Astrocyte (in vitro differentiated cells and primary cell): ENCODE results near the gene SUGCT.

Experiments used
- CTCF ChIP-seq: IDR thresholded peaks from 2 replicates; pipeline ENCODE4 v1.5.1; 2011; ENCODE audit warnings: low read depth, mild to moderate bottlenecking, inconsistent platforms, low read length, moderate library complexity; ENCODE audit not compliant: insufficient read depth
- EZH2 ChIP-seq: IDR thresholded peaks from 2 replicates; pipeline ENCODE4 v1.6.1; 2012; ENCODE audit warnings: mild to moderate bottlenecking, low read length, inconsistent platforms; ENCODE audit not compliant: insufficient read depth

- TF ChIP-seq CTCF: no peak
- TF ChIP-seq EZH2: no peak
Observed at GRCh38 chr7:40498924-40499510, 364.2 kb downstream of the SUGCT start.
